A549 treated with DMSO at 1 μM for 4 hours (cell line): Measurements from ENCODE around the gene DDIT4L. TPM values are rescaled to one million over a fixed set of nuclear protein-coding genes. Genes with fewer than 3 reads are reported as not detected.

Experiments used
- total RNA-seq: library from RNA; stranded (reverse); fragments of 200-300 nt; extraction: Qiagen RNA extraction; gene quantifications from 5 replicates; pipeline ENCODE4 v1.2.3, GENCODE V29; 2022; ENCODE audit warnings: low read depth

DDIT4L gene
- total RNA-seq = 0.49 to 0.72 TPM (median 0.59 TPM) in 5 replicates

GRCh38 chr4:100189820-100190642 is at the start of gene DDIT4L:
Gene DDIT4L, minus strand, starts transcription at chr4:100190468. Its CDS starts 485 bp downstream, at chr4:100189983.

Other genes with a start within 250 kb of the DDIT4L start
- 15.6 to 20.6 TPM (median 18.0 TPM) in 5 replicates for gene DNAJB14, start 243.8 kb downstream of the DDIT4L start, total RNA-seq
- gene H2AZ1, start 240.2 kb downstream of the DDIT4L start, total RNA-seq = 599 to 670 TPM (median 637 TPM) in 5 replicates